Cardiac fibroblast (primary cell): ENCODE measurements around the gene USP16.

Experiments used
- DNase-seq, 2 donors: peaks; one replicate each; pipeline versions ENCODE4 v3.0.0 to v3.0.0-alpha.2; 2010; ENCODE audit warnings: low read depth in 2 of 2
- H3K4me3 ChIP-seq, 2 donors: replicated peaks in 1 of 2; 1 replicate in 1 of 2; 2 replicates in 1 of 2; pipeline ENCODE4 v1.5.1; 2011; ENCODE audit warnings: low read depth in 2 of 2, low read length in 2 of 2, mild to moderate bottlenecking in 2 of 2, moderate library complexity in 1 of 2
- TF ChIP-seq, protein P1 (sequence below): IDR thresholded peaks from one replicate; pipeline ENCODE4 v1.5.1; 2011; ENCODE audit warnings: low read depth, mild to moderate bottlenecking, low read length, inconsistent platforms

Gene USP16

DNA sequence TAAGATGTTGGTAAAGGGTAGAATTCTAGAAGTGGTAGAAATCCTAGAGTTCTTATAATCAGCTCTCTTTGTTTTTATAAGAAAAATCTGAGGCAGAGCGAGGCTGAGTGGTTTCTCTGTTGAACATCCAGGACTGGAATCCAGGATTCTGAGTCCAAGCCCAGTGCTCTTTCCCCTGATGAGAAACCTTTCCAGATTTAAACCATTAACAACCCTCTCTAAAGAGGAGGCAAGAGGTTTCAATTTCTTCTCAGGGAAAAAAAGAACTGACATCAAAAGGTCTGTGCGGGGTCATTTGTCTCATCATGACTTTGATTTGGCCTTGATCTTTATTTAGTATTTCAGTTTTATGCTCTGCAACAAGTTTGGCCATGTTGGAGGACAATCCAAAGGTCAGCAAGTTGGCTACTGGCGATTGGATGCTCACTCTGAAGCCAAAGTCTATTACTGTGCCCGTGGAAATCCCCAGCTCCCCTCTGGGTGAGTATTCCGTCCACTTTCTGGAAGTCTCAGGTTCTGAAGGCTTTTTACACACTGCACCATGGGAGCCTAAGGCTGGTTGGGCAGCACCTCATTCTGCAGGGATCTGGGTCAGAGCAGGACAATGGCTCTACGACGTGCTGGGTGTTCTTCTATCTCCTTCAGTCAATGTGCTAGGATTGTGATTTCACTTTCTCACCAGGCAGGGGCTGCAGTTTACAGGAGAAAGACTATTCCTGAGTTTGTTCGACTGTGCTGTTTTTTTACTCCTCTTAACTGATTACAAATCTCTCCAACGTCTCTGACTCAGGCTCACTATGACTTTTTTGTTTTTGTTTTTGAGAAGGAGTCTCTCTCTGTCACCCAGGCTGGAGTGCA lies 67.9 kb downstream of the USP16 start:
- no peak overlapping the region for H3K4me3 ChIP-seq
- TF ChIP-seq, protein P1, sequence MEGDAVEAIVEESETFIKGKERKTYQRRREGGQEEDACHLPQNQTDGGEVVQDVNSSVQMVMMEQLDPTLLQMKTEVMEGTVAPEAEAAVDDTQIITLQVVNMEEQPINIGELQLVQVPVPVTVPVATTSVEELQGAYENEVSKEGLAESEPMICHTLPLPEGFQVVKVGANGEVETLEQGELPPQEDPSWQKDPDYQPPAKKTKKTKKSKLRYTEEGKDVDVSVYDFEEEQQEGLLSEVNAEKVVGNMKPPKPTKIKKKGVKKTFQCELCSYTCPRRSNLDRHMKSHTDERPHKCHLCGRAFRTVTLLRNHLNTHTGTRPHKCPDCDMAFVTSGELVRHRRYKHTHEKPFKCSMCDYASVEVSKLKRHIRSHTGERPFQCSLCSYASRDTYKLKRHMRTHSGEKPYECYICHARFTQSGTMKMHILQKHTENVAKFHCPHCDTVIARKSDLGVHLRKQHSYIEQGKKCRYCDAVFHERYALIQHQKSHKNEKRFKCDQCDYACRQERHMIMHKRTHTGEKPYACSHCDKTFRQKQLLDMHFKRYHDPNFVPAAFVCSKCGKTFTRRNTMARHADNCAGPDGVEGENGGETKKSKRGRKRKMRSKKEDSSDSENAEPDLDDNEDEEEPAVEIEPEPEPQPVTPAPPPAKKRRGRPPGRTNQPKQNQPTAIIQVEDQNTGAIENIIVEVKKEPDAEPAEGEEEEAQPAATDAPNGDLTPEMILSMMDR: peak; percentile 22
- peak; percentile 59 to 78 for DNase-seq

DNA sequence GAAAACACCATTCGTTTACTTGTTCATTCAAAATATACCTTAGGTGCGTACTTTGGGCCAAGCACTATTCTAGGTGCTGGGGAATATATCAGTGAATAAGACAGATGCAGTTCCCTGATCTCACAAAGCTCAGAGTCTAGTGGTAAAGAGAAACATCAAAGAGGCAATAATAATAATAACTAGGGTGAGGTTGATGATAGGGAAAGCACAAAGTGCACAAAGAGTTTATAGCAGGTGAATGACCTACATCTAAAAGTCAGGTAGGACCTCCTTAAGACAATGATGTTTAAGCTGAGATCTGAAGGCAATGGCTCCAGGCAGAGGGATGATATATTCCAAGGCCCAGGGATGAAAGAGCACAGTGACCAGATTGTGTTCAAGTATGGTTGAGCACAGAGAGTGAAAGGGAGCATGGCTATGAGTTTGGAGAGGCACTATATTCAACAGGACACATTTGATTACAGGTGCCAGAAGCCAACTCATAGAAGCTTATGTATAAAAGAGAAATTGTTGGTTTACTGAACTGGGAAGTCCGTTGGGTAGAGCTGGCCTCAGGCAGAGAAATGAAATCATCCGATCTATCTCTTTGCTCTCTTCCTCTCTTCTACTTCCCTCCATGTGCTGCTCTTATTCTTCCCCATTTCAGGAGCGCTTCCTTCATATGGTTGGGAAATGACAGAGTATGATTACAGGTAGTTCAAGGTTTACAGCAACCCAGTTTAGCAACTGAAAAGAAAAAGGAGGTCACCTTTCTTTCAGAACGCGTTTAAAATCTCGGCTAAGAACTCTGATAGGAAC lies 71.9 kb downstream of the USP16 start:
- TF ChIP-seq, protein P1: no peak
- no peak overlapping the region for H3K4me3 ChIP-seq
- no peak for DNase-seq

DNA sequence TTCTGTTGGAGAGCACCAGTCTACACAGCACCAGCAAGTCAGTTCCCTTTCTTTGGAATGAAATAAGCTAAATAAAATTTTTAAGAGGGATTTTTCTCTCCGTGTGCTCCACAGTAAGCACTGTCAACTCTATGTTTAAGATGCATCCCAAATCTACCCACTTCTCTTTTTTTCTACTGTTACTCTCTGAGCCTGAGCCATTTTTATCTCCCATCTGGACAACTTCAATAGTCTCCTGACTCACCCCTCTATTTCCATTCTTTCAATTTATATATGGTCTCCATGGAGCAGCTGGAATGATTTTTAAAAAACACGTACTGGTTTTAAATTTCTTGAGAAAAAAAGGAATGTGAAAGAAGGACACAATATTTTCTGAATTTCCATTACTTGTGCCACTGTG lies 73.7 kb downstream of the USP16 start:
- DNase-seq: peak in 1 of 2 donors; percentile 12
- TF ChIP-seq, protein P1: no peak

DNA sequence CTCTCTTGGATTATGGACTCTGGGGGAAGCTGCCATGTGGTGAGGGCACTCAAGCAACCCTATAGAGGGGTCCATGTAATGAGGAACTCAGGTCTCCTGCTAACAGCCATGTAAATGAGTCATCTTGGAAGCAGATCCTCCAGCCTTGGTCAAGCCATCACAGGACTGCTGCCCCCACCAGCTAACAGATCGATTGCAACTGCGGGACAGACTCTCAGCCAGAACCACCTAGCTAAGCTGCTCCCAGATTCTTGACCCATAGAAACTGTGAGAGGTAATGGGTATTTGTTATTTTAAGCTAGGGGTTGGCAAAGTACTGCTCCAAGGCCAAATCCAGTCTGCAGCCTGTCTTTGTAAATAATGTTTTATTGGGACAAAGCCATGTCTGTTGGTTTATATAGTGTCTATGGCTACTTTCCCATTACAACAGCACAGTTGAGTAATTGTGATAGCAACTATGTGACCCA lies 78.4 kb downstream of the USP16 start:
- no peak overlapping the region for H3K4me3 ChIP-seq
- no peak for DNase-seq
- TF ChIP-seq, protein P1: no peak

More for the DNA sequence above, 73.7 kb downstream of the USP16 start:
- no peak overlapping the region for H3K4me3 ChIP-seq
